ENCODE measurements around the gene NT5DC2.

Gene NT5DC2

GRCh38 chr3:52561028-52561747 is 27.5 kb upstream of the NT5DC2 start:
- Histone ChIP-seq H3K27me3 (replicated peaks in 2 of 5; ENCODE audit: control insufficient read depth in 4 of 5, insufficient read depth in 5 of 5, low read length in 4 of 5) (no peaks in the 10 kb centered on the region), H3K36me3 (ENCODE audit: control insufficient read depth in 4 of 4, insufficient read depth in 4 of 4, low read length in 3 of 4) (peaks cover 28 to 69% (median 50%) of the 10 kb centered on the region in 4 experiments), H3K4me1 (ENCODE audit: control extremely low read depth in 1 of 4, control insufficient read depth in 4 of 4, insufficient read depth in 4 of 4, low read length in 3 of 4) (peaks cover 0 to 7% (median 3%) of the 10 kb centered on the region in 4 experiments), H3K9me3 (ENCODE audit: control extremely low read depth in 1 of 5, control insufficient read depth in 4 of 5, insufficient read depth in 2 of 5, low read depth in 1 of 5, low read length in 4 of 5) (no peaks in the 10 kb centered on the region), H3K4me3 (ENCODE audit: control insufficient read depth in 1 of 7, extremely low read depth in 1 of 7, insufficient read depth in 4 of 7, low read depth in 2 of 7, low read length in 6 of 7) (no peak overlapping the region), H3K27ac (ENCODE audit: insufficient read depth in 1 of 2, low read depth in 1 of 2, low read length in 2 of 2, poor library complexity in 1 of 2, severe bottlenecking in 2 of 2) (no peak overlapping the region)
- 90% methylated on average over 2 of the region's 4 CpGs for WGBS (ENCODE audit: insufficient coverage)
- DNase-seq: no peak
- CTCF ChIA-PET: interaction anchor here (0.7 to 6.6 kb wide), 10 partner anchors 9 to 115 kb away, joined by 3 to 39 read pairs (median 3); partner anchors contain the start of gene STAB1
- POLR2A ChIA-PET: interaction anchor here (0.6 kb wide), 1 partner anchor 23 kb away, joined by 3 read pairs; no protein-coding TSS in a partner anchor

- Histone ChIP-seq H3K4me3 (ENCODE audit: control insufficient read depth in 1 of 7, extremely low read depth in 1 of 7, insufficient read depth in 4 of 7, low read depth in 2 of 7, low read length in 6 of 7) (no peak overlapping the region), H3K4me1 (ENCODE audit: control extremely low read depth in 1 of 4, control insufficient read depth in 4 of 4, insufficient read depth in 4 of 4, low read length in 3 of 4) (peaks cover 0 to 7% (median 3%) of the 10 kb centered on the region in 4 experiments), H3K27ac (ENCODE audit: insufficient read depth in 1 of 2, low read depth in 1 of 2, low read length in 2 of 2, poor library complexity in 1 of 2, severe bottlenecking in 2 of 2) (no peak overlapping the region), H3K36me3 (ENCODE audit: control insufficient read depth in 4 of 4, insufficient read depth in 4 of 4, low read length in 3 of 4) (peaks cover 28 to 79% (median 53%) of the 10 kb centered on the region in 4 experiments), H3K27me3 (replicated peaks in 2 of 5; ENCODE audit: control insufficient read depth in 4 of 5, insufficient read depth in 5 of 5, low read length in 4 of 5) (no peaks in the 10 kb centered on the region), H3K9me3 (ENCODE audit: control extremely low read depth in 1 of 5, control insufficient read depth in 4 of 5, insufficient read depth in 2 of 5, low read depth in 1 of 5, low read length in 4 of 5) (no peaks in the 10 kb centered on the region)
- CTCF ChIA-PET: interaction anchor here (6.6 kb wide), 1 partner anchor 87 kb away, joined by 39 read pairs; no protein-coding TSS in a partner anchor
- POLR2A ChIA-PET: no interaction called here
- WGBS (ENCODE audit: insufficient coverage): 100% methylated on average over 2 of the region's 5 CpGs
- no peak for DNase-seq
Measured at GRCh38 chr3:52558436-52558835, 24.8 kb upstream of the NT5DC2 start.

GRCh38 chr3:52557011-52557960 is 23.6 kb upstream of the NT5DC2 start:
- ChIA-PET CTCF (interaction anchor here (1.0 to 1.2 kb wide), 2 partner anchors 31 to 105 kb away, joined by 3 read pairs; no protein-coding TSS in a partner anchor), POLR2A (no interaction called here)
- DNase-seq: no peak
- WGBS (ENCODE audit: insufficient coverage): 100% methylated on average over 7 of the region's 9 CpGs
- Histone ChIP-seq H3K27ac (ENCODE audit: insufficient read depth in 1 of 2, low read depth in 1 of 2, low read length in 2 of 2, poor library complexity in 1 of 2, severe bottlenecking in 2 of 2) (no peak overlapping the region), H3K4me1 (ENCODE audit: control extremely low read depth in 1 of 4, control insufficient read depth in 4 of 4, insufficient read depth in 4 of 4, low read length in 3 of 4) (peaks cover 0 to 7% (median 3%) of the 10 kb centered on the region in 4 experiments), H3K27me3 (replicated peaks in 2 of 5; ENCODE audit: control insufficient read depth in 4 of 5, insufficient read depth in 5 of 5, low read length in 4 of 5) (no peaks in the 10 kb centered on the region), H3K36me3 (ENCODE audit: control insufficient read depth in 4 of 4, insufficient read depth in 4 of 4, low read length in 3 of 4) (peaks cover 31 to 82% (median 56%) of the 10 kb centered on the region in 4 experiments), H3K9me3 (ENCODE audit: control extremely low read depth in 1 of 5, control insufficient read depth in 4 of 5, insufficient read depth in 2 of 5, low read depth in 1 of 5, low read length in 4 of 5) (no peaks in the 10 kb centered on the region), H3K4me3 (ENCODE audit: control insufficient read depth in 1 of 7, extremely low read depth in 1 of 7, insufficient read depth in 4 of 7, low read depth in 2 of 7, low read length in 6 of 7) (no peak overlapping the region)

GRCh38 chr3:52555056-52555455 is 21.4 kb upstream of the NT5DC2 start:
- DNase-seq: no peak
- ChIA-PET POLR2A (no interaction called here), CTCF (interaction anchor here (0.9 kb wide), 1 partner anchor 10 kb away, joined by 3 read pairs; no protein-coding TSS in a partner anchor)
- H3K9me3 ChIP-seq (ENCODE audit: control extremely low read depth in 1 of 5, control insufficient read depth in 4 of 5, insufficient read depth in 2 of 5, low read depth in 1 of 5, low read length in 4 of 5): no peaks in the 10 kb centered on the region
- no peaks in the 10 kb centered on the region for H3K4me1 ChIP-seq (ENCODE audit: control extremely low read depth in 1 of 4, control insufficient read depth in 4 of 4, insufficient read depth in 4 of 4, low read length in 3 of 4)
- no peaks in the 10 kb centered on the region for H3K27me3 ChIP-seq (replicated peaks in 2 of 5; ENCODE audit: control insufficient read depth in 4 of 5, insufficient read depth in 5 of 5, low read length in 4 of 5)
- WGBS (ENCODE audit: insufficient coverage): no CpG with 5 or more reads among the region's 1 CpG
- no peak overlapping the region for H3K27ac ChIP-seq (ENCODE audit: insufficient read depth in 1 of 2, low read depth in 1 of 2, low read length in 2 of 2, poor library complexity in 1 of 2, severe bottlenecking in 2 of 2)
- no peak overlapping the region for H3K4me3 ChIP-seq (ENCODE audit: control insufficient read depth in 1 of 7, extremely low read depth in 1 of 7, insufficient read depth in 4 of 7, low read depth in 2 of 7, low read length in 6 of 7)
- peaks cover 31 to 87% (median 60%) of the 10 kb centered on the region in 4 experiments for H3K36me3 ChIP-seq (ENCODE audit: control insufficient read depth in 4 of 4, insufficient read depth in 4 of 4, low read length in 3 of 4)

DNA sequence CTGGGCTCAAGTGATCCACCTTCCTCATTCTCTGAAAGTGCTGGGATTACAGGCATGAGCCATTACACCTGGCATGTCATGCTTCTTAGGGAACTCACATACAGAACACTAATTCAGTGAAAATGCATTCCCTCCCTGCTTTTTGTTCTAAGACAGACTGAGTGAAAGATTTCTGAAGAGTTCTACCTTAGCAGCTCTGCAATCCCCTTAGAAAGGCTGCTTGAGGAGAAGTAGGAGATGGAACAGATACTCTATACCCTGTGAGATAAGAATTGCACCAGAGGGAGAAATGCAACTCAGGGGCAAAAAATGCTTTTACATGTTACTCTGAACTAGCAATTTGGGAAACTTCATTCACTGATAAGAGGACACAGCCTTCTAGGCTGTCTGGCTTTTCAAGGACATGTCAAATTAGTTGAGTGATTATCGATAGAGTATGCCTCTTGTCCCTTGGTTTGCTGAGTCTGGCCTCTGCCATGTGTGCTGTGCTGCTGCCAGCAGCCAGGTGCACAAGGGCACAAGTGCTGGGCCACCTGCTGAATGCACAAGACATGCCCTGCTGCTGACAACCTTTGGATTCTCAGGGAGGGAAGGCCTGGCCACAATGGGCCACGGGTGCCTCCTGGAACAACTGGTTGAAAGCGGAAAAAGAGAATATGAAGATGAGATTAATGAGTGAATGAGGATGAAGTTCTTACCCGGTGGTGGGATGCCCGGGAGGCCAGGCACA is 20.5 kb upstream of the NT5DC2 start:
- no peak overlapping the region for H3K4me3 ChIP-seq (ENCODE audit: control insufficient read depth in 1 of 7, extremely low read depth in 1 of 7, insufficient read depth in 4 of 7, low read depth in 2 of 7, low read length in 6 of 7)
- ChIA-PET CTCF (interaction anchor here (1.2 kb wide), 1 partner anchor 83 kb away, joined by 3 read pairs; no protein-coding TSS in a partner anchor), POLR2A (interaction anchor here (0.7 kb wide), 2 partner anchors 22 to 151 kb away, joined by 3 to 7 read pairs; partner anchors contain the start of gene GLT8D1)
- H3K27me3 ChIP-seq (replicated peaks in 2 of 5; ENCODE audit: control insufficient read depth in 4 of 5, insufficient read depth in 5 of 5, low read length in 4 of 5): no peaks in the 10 kb centered on the region
- peaks cover 26 to 83% (median 57%) of the 10 kb centered on the region in 4 experiments for H3K36me3 ChIP-seq (ENCODE audit: control insufficient read depth in 4 of 4, insufficient read depth in 4 of 4, low read length in 3 of 4)
- no peak for DNase-seq
- H3K27ac ChIP-seq (ENCODE audit: insufficient read depth in 1 of 2, low read depth in 1 of 2, low read length in 2 of 2, poor library complexity in 1 of 2, severe bottlenecking in 2 of 2): no peak overlapping the region
- 97% methylated on average over 4 of the region's 5 CpGs for WGBS (ENCODE audit: insufficient coverage)
- H3K4me1 ChIP-seq (ENCODE audit: control extremely low read depth in 1 of 4, control insufficient read depth in 4 of 4, insufficient read depth in 4 of 4, low read length in 3 of 4): no peaks in the 10 kb centered on the region
- H3K9me3 ChIP-seq (ENCODE audit: control extremely low read depth in 1 of 5, control insufficient read depth in 4 of 5, insufficient read depth in 2 of 5, low read depth in 1 of 5, low read length in 4 of 5): no peaks in the 10 kb centered on the region

GRCh38 chr3:52552089-52552488 is 18.4 kb upstream of the NT5DC2 start:
- POLR2A ChIA-PET: interaction anchor here (0.8 kb wide), 1 partner anchor 15 kb away, joined by 3 read pairs; the partner anchor contains the start of gene UQCC5
- no peaks in the 10 kb centered on the region for H3K27me3 ChIP-seq (replicated peaks in 2 of 5; ENCODE audit: control insufficient read depth in 4 of 5, insufficient read depth in 5 of 5, low read length in 4 of 5)
- CTCF ChIA-PET: interaction anchor here (0.9 to 1.3 kb wide), 4 partner anchors 9 to 16 kb away, joined by 3 to 4 read pairs (median 3); partner anchors contain the start of gene UQCC5
- 89% methylated on average over 2 of the region's 3 CpGs for WGBS (ENCODE audit: insufficient coverage)
- H3K4me1 ChIP-seq (ENCODE audit: control extremely low read depth in 1 of 4, control insufficient read depth in 4 of 4, insufficient read depth in 4 of 4, low read length in 3 of 4): no peaks in the 10 kb centered on the region
- H3K9me3 ChIP-seq (ENCODE audit: control extremely low read depth in 1 of 5, control insufficient read depth in 4 of 5, insufficient read depth in 2 of 5, low read depth in 1 of 5, low read length in 4 of 5): no peaks in the 10 kb centered on the region
- H3K27ac ChIP-seq (ENCODE audit: insufficient read depth in 1 of 2, low read depth in 1 of 2, low read length in 2 of 2, poor library complexity in 1 of 2, severe bottlenecking in 2 of 2): no peak overlapping the region
- H3K4me3 ChIP-seq (ENCODE audit: control insufficient read depth in 1 of 7, extremely low read depth in 1 of 7, insufficient read depth in 4 of 7, low read depth in 2 of 7, low read length in 6 of 7): no peak overlapping the region
- peaks cover 23 to 81% (median 58%) of the 10 kb centered on the region in 4 experiments for H3K36me3 ChIP-seq (ENCODE audit: control insufficient read depth in 4 of 4, insufficient read depth in 4 of 4, low read length in 3 of 4)
- DNase-seq: no peak

Data from common myeloid progenitor, CD34-positive (primary cell).